Mesenchymal stem cell (in vitro differentiated cells and primary cell): ENCODE results near the gene EML4.
A peak's percentile ranks its signal among the peaks of the same experiment; 100 is the strongest.

ENCODE experiments used
- DNase-seq: peaks from one replicate; pipeline ENCODE4 v3.0.0-alpha.2; 2013
- H2AFZ ChIP-seq: one replicate; pipeline ENCODE4 v1.6.1; 2013; ENCODE audit warnings: low read depth, mild to moderate bottlenecking, control low read depth, inconsistent platforms, low read length, moderate library complexity
- H2AK5ac ChIP-seq: 2 replicates; pipeline ENCODE4 v1.6.1; 2013; ENCODE audit warnings: low read length, moderate library complexity, mild to moderate bottlenecking, inconsistent platforms; ENCODE audit not compliant: severe bottlenecking
- H2BK120ac ChIP-seq: one replicate; pipeline ENCODE4 v1.6.1; 2013; ENCODE audit warnings: low read depth, mild to moderate bottlenecking, inconsistent platforms, low read length, moderate library complexity
- H2BK12ac ChIP-seq, 2 experiments: one replicate each; pipeline ENCODE4 v1.6.1; 2013; ENCODE audit warnings: inconsistent platforms in 2 of 2, low read length in 2 of 2, mild to moderate bottlenecking in 2 of 2, moderate library complexity in 2 of 2, control low read depth in 1 of 2
- H2BK15ac ChIP-seq: one replicate; pipeline ENCODE4 v1.6.1; 2013; ENCODE audit warnings: mild to moderate bottlenecking, low read depth, inconsistent platforms; ENCODE audit not compliant: poor library complexity, severe bottlenecking
- H2BK5ac ChIP-seq: 2 replicates; pipeline ENCODE4 v1.6.1; 2013; ENCODE audit warnings: low read depth, mild to moderate bottlenecking, low read length, control low read depth, inconsistent platforms; ENCODE audit not compliant: poor library complexity, severe bottlenecking
- H3K14ac ChIP-seq, 2 experiments: one replicate each; pipeline ENCODE4 v1.6.1; 2013; ENCODE audit warnings: inconsistent platforms in 2 of 2, low read length in 2 of 2, control low read depth in 1 of 2, mild to moderate bottlenecking in 1 of 2, moderate library complexity in 1 of 2
- H3K18ac ChIP-seq, 2 experiments: one replicate each; pipeline ENCODE4 v1.6.1; 2013; ENCODE audit warnings: inconsistent platforms in 2 of 2, low read length in 2 of 2, control low read depth in 1 of 2, low read depth in 1 of 2, mild to moderate bottlenecking in 1 of 2
- H3K23ac ChIP-seq, 2 experiments: one replicate each; pipeline ENCODE4 v1.6.1; 2013; ENCODE audit warnings: inconsistent platforms in 2 of 2, low read length in 2 of 2, mild to moderate bottlenecking in 2 of 2, moderate library complexity in 2 of 2, control low read depth in 1 of 2
- H3K27ac ChIP-seq: 2 replicates; pipeline ENCODE4 v1.5.1; 2013; ENCODE audit warnings: mild to moderate bottlenecking, moderate library complexity, low read length, control low read depth, inconsistent platforms; ENCODE audit not compliant: poor library complexity, severe bottlenecking
- H3K27me3 ChIP-seq, 2 experiments: 2 replicates each; pipeline versions ENCODE4 v1.6.1 to v1.7.0; 2013; ENCODE audit warnings: low read length in 2 of 2, mild to moderate bottlenecking in 2 of 2, moderate library complexity in 2 of 2, control low read depth in 1 of 2, inconsistent platforms in 1 of 2; ENCODE audit not compliant: control insufficient read depth in 1 of 2, insufficient read depth in 1 of 2
- H3K36me3 ChIP-seq, 2 experiments: 2 replicates each; pipeline versions ENCODE4 v1.6.1 to v1.7.0; 2013; ENCODE audit warnings: low read length in 2 of 2, control low read depth in 1 of 2, inconsistent platforms in 1 of 2, low read depth in 1 of 2, mild to moderate bottlenecking in 1 of 2; ENCODE audit not compliant: insufficient read depth in 2 of 2, control insufficient read depth in 1 of 2
- H3K4ac ChIP-seq, 2 experiments: one replicate each; pipeline ENCODE4 v1.6.1; 2013; ENCODE audit warnings: inconsistent platforms in 2 of 2, low read length in 2 of 2, mild to moderate bottlenecking in 2 of 2, moderate library complexity in 2 of 2, control low read depth in 1 of 2, low read depth in 1 of 2
- H3K4me1 ChIP-seq: 2 replicates; pipeline ENCODE4 v1.6.1; 2013; ENCODE audit warnings: low read depth, low read length, control low read depth; ENCODE audit not compliant: control insufficient read depth, insufficient read depth
- H3K4me2 ChIP-seq: 2 replicates; pipeline ENCODE4 v1.6.1; 2013; ENCODE audit warnings: low read length, mild to moderate bottlenecking, inconsistent platforms; ENCODE audit not compliant: poor library complexity, severe bottlenecking
- H3K4me3 ChIP-seq, 2 experiments: 2 replicates each; pipeline versions ENCODE4 v1.5.1 to v1.7.0; 2013; ENCODE audit warnings: low read length in 2 of 2, mild to moderate bottlenecking in 2 of 2, control low read depth in 1 of 2, low read depth in 1 of 2; ENCODE audit not compliant: insufficient read depth in 1 of 2
- H3K79me1 ChIP-seq: replicated peaks from 2 replicates; pipeline ENCODE4 v1.6.1; 2013; ENCODE audit warnings: mild to moderate bottlenecking, control low read depth, low read length, inconsistent platforms; ENCODE audit not compliant: poor library complexity, severe bottlenecking
- H3K9ac ChIP-seq: 2 replicates; pipeline ENCODE4 v1.7.0; 2013; ENCODE audit warnings: mild to moderate bottlenecking, low read length, moderate library complexity
- H3K9me3 ChIP-seq: 2 replicates; pipeline ENCODE4 v1.7.0; 2013; ENCODE audit warnings: mild to moderate bottlenecking, low read length; ENCODE audit not compliant: control insufficient read depth
- H4K8ac ChIP-seq: one replicate; pipeline ENCODE4 v1.6.1; 2013; ENCODE audit warnings: inconsistent platforms, mild to moderate bottlenecking, low read length, moderate library complexity
- H4K91ac ChIP-seq: one replicate; pipeline ENCODE4 v1.6.1; 2013; ENCODE audit warnings: mild to moderate bottlenecking, low read length, inconsistent platforms
- WGBS: methylation state at CpG from one replicate; pipeline ENCODE4 v1.1.7; 2013; ENCODE audit warnings: mixed read lengths; 5-methylcytosine and 5-hydroxymethylcytosine counted together

EML4 gene

DNA sequence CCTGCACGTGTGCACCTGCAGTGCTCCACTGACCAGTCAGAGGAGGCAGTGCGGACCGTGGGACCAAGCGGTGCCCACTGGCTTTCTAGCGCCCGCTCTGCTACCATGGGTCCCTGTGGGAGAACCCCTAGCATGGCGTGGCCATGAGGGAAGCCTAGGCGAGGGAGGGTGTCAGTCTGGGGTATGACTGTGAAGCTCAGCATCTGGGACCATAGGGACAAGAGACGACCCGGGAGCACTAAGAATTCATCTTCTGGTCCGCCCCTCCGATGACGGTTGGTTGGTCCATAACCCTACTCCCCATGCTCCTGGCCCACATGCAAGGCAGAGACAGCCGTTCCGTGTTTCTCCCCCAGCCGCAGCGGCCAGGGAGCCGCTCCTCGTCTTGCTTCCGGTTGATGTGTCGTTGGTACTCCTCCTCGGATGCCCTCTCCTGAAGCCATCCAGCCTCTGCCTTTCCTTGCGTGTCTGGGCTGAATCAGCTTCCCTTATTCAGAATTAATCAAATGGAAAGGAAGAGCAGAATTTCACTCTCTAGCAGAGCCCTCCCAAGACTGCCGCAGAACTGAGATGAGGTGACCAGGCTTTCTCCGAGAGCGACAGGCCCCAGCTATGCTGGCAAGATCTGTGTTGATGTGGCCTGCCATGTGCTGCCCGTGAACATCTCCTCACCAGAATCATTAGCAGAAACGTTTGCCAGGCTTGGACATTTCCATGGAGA lies 168.9 kb downstream of the EML4 start:
- Histone ChIP-seq H3K79me1 (peaks cover 48% of the 10 kb centered on the region), H3K9me3 (no peaks in the 10 kb centered on the region), H4K8ac (no peak overlapping the region), H3K36me3 (peaks cover 46 to 67% of the 10 kb centered on the region in 2 experiments), H4K91ac (no peak overlapping the region), H3K23ac (no peak overlapping the region), H2AFZ (no peak overlapping the region), H2BK12ac (no peak overlapping the region), H2BK15ac (no peak overlapping the region), H3K27ac (no peak overlapping the region), H3K18ac (no peak overlapping the region), H3K27me3 (no peaks in the 10 kb centered on the region), H2AK5ac (no peak overlapping the region), H3K14ac (no peak overlapping the region), H2BK5ac (no peak overlapping the region), H3K4me1 (peaks cover 20% of the 10 kb centered on the region), H3K9ac (no peak overlapping the region), H2BK120ac (no peak overlapping the region), H3K4me2 (no peak overlapping the region), H3K4ac (no peak overlapping the region), H3K4me3 (no peak overlapping the region)
- no peak for DNase-seq
- 97% methylated on average over 26 of the region's 28 CpGs for WGBS

GRCh38 chr2:42338567-42339190 lies 169.5 kb downstream of the EML4 start:
- Histone ChIP-seq H3K27ac (no peak overlapping the region), H2BK12ac (no peak overlapping the region), H3K4me3 (no peak overlapping the region), H4K91ac (no peak overlapping the region), H3K4ac (no peak overlapping the region), H2AK5ac (no peak overlapping the region), H3K14ac (no peak overlapping the region), H3K9me3 (no peaks in the 10 kb centered on the region), H2AFZ (no peak overlapping the region), H3K23ac (no peak overlapping the region), H3K4me2 (no peak overlapping the region), H2BK120ac (no peak overlapping the region), H3K27me3 (no peaks in the 10 kb centered on the region), H3K18ac (no peak overlapping the region), H3K9ac (no peak overlapping the region), H2BK15ac (no peak overlapping the region), H3K4me1 (peaks cover 21% of the 10 kb centered on the region), H3K36me3 (peaks cover 44 to 66% of the 10 kb centered on the region in 2 experiments), H4K8ac (no peak overlapping the region), H2BK5ac (no peak overlapping the region), H3K79me1 (peaks cover 52% of the 10 kb centered on the region)
- WGBS, result 93% methylated on average over 11 of the region's 13 CpGs
- DNase-seq, result no peak

DNA sequence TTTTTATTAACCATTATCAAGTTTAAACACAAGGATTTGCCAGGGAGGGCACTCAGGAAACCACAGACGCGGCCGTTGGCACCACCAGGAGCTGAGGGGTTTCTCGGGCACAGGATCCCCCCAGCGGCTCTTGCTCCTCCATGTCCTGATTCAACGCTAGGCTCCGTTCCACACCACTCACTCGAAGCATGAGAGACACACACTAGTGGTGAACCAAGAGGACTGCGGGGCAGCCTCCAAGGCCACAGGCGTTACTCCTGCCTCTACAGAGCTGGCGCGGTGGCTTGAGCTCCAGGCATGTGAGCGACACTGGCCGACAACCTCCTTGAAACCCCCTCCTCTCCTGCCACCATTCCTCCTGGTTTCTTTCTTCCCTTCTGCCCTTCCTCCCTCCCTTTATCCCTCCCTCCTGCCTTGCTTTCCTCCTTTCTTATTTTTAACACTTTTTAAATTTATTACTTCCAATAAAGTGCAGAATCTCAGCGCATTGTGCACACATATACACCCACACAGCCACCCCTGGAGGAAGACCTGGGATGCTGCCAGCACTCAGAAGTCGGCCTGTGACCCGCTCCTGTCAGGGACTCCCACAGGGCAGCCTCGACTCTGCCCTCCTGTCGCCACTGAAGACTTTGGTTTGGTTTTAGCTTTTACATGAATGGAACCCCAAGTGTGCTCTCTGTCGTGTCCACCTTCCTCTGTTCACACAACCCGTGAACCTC lies 170.2 kb downstream of the EML4 start:
- no peak for DNase-seq
- Histone ChIP-seq H3K4ac (no peak overlapping the region), H2BK15ac (no peak overlapping the region), H3K27me3 (no peaks in the 10 kb centered on the region), H2AK5ac (no peak overlapping the region), H3K4me3 (no peak overlapping the region), H2BK12ac (peak overlapping the region in 1 of 2 experiments; percentile 3), H3K27ac (no peak overlapping the region), H3K4me1 (peaks cover 21% of the 10 kb centered on the region), H3K9ac (no peak overlapping the region), H2BK5ac (no peak overlapping the region), H3K23ac (no peak overlapping the region), H2AFZ (no peak overlapping the region), H3K36me3 (peaks cover 41 to 62% of the 10 kb centered on the region in 2 experiments), H3K9me3 (no peaks in the 10 kb centered on the region), H3K18ac (no peak overlapping the region), H3K4me2 (no peak overlapping the region), H4K8ac (no peak overlapping the region), H3K79me1 (peaks cover 52% of the 10 kb centered on the region), H3K14ac (no peak overlapping the region), H2BK120ac (no peak overlapping the region), H4K91ac (no peak overlapping the region)
- WGBS, result 92% methylated on average over 21 of the region's 21 CpGs
